ENCODE results near the gene TTC39B. TPM values are rescaled to one million over a fixed set of nuclear protein-coding genes. Genes with fewer than 3 reads are reported as not detected.
A peak's percentile ranks its signal among the peaks of the same experiment; 100 is the strongest.

The TTC39B gene
- total RNA-seq, 1 donor from 2014 or later = 49.2 TPM

DNA sequence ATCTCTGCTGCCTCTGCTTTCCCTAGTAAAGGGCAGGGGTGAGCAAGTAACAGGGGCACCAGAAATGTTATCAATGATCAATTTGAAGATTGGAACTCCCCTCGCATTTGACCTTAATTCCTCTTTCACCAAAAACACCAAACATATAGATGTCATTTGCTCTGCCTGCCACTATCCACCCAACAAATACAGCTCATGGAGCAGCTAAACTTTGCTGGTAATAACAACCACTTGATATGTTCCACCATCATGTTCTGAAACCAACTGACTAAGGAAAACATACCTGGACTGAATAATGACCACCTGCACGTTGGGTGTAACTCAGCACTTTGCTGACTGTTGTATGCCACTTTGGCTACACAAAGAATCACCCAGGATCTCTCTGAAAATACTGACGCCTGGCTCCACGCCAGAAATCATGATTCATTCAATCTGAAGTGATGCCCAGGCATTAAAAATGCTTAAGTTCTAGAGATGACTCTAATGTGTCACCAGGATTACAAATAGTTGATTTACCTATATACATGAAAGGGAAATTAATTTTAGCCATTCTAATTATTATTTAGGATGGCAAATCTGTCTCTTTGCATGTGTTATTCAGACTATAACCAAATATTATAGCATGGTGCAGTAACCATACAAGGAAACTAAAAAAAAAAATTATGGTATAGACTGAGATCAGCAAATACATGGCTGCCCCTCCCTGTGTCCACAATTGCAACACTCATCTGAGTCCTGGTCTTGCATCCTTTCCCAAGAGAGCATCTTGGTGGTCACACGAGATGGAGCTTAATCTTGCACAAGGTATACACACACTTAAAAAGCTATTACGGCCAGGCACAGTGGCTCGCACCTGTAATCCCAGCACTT lies 43.1 kb upstream of the TTC39B start:
- no peaks in the 10 kb centered on the region for H3K36me3 ChIP-seq
- ATAC-seq (no peak), DNase-seq (no peak)
- H3K4me1 ChIP-seq = no peaks in the 10 kb centered on the region
- H3K27me3 ChIP-seq (ENCODE audit: low read depth) = no peaks in the 10 kb centered on the region
- H3K27ac ChIP-seq = no peak overlapping the region
- TF ChIP-seq, protein P1, sequence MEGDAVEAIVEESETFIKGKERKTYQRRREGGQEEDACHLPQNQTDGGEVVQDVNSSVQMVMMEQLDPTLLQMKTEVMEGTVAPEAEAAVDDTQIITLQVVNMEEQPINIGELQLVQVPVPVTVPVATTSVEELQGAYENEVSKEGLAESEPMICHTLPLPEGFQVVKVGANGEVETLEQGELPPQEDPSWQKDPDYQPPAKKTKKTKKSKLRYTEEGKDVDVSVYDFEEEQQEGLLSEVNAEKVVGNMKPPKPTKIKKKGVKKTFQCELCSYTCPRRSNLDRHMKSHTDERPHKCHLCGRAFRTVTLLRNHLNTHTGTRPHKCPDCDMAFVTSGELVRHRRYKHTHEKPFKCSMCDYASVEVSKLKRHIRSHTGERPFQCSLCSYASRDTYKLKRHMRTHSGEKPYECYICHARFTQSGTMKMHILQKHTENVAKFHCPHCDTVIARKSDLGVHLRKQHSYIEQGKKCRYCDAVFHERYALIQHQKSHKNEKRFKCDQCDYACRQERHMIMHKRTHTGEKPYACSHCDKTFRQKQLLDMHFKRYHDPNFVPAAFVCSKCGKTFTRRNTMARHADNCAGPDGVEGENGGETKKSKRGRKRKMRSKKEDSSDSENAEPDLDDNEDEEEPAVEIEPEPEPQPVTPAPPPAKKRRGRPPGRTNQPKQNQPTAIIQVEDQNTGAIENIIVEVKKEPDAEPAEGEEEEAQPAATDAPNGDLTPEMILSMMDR (IDR thresholded peaks at IDR 0.05) = no peak
- no peaks in the 10 kb centered on the region for H3K9me3 ChIP-seq
- H3K4me3 ChIP-seq = no peak overlapping the region
- intact Hi-C loops (cut with DNase I) = no loop called here

DNA sequence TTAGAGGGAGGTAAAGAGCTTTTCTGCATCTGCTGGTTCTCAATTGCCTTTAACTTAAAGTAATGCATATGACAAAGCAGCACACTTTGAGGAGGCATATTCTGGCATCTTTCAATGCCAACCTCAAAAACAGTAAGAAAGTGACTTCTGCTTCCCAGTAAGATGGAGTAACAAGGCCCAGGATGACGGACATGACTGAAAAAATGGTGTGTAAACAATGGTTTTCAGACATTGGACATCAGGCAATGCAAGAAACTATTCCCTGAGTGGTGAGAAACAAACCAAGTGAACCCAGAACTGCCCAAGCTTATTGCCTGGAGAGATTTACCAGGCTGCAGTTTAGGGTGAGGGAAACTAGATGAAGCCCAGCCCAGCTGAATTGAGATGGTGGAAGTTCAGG lies 39.8 kb upstream of the TTC39B start:
- TF ChIP-seq, protein P1 (IDR thresholded peaks at IDR 0.05) = no peak
- no peak overlapping the region for H3K27ac ChIP-seq
- DNase-seq = no peak

DNA sequence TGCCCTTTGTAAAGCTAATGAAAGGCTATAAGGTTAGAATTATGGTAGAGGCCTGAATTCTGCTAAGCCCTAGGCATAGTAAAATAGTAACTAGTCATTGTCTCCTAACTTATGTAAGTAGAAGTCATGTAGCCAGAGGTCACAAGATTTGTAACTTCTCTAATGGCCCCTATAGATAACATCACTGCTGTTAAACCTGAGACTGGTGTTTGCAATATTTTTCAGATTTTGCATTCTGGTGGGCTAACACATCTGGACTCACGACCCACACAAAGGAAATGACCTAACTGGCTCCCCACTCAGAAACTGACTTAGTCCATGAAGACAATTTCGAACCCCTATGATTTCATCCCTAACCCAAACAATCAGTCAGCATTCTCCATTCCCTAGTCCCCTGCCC lies 37.2 kb upstream of the TTC39B start:
- ATAC-seq (no peak), DNase-seq (no peak)
- Histone ChIP-seq H3K27ac (no peak overlapping the region), H3K27me3 (ENCODE audit: low read depth) (no peaks in the 10 kb centered on the region), H3K4me1 (no peaks in the 10 kb centered on the region), H3K9me3 (no peaks in the 10 kb centered on the region), H3K4me3 (no peak overlapping the region), H3K36me3 (no peaks in the 10 kb centered on the region)
- TF ChIP-seq, protein P1 (IDR thresholded peaks at IDR 0.05) = no peak
- intact Hi-C loops (cut with DNase I) = no loop called here

More for the DNA sequence above, 39.8 kb upstream of the TTC39B start:
- H3K4me1 ChIP-seq = no peaks in the 10 kb centered on the region
- no peaks in the 10 kb centered on the region for H3K36me3 ChIP-seq
- H3K9me3 ChIP-seq = no peaks in the 10 kb centered on the region
- no peaks in the 10 kb centered on the region for H3K27me3 ChIP-seq (ENCODE audit: low read depth)
- ATAC-seq = no peak
- intact Hi-C loops (cut with DNase I) = no loop called here
- H3K4me3 ChIP-seq = no peak overlapping the region

DNA sequence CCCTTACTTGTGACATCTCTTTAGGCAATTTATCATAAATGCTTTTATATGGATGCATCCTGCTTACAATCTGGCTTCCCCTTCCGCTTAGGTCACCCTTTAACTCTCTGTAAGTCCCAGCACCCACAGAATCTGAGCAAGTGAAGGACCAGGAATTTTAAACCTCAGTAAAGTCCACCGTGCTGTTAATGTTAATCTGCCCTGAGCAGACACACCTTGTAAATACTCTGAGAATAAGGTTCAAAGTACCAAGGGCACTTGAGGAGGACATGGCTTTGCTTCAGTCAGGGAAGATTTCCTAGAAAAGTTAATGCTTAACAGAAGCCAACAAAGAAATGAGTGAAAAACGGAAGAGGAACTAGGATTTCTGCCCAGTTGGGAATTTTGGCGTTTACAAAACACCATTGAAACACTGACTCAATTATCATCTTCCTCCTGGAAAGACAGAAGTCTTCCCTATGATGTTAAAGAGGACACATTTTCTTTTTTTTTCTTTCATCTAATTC lies 26.4 kb upstream of the TTC39B start:
- peak overlapping the region; percentile 36 for H3K27ac ChIP-seq

DNA sequence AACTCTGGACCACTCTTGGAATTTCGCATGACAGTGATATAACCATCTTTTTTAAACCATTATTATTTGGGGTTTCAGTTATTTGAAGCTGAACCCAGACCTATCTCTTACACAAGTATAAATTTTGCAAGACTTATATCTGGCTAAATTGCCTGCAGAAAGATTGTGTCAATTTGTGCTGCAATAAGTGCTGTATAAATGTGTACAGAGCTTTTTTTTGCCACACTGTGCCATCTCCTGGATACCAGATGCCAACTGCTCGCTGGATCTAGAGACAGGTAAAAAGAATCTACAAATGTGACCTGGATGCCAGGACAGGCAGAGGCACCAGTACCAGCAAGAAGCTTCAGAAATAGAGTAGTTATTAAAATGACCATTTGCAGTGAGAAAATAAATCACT lies 25.9 kb upstream of the TTC39B start:
- no peaks in the 10 kb centered on the region for H3K9me3 ChIP-seq
- no peaks in the 10 kb centered on the region for H3K36me3 ChIP-seq
- ATAC-seq (no peak), DNase-seq (no peak)
- intact Hi-C loops (cut with DNase I) = no loop called here
- H3K27ac ChIP-seq = peak overlapping the region; percentile 36
- H3K27me3 ChIP-seq (ENCODE audit: low read depth) = no peaks in the 10 kb centered on the region
- TF ChIP-seq, protein P1 (IDR thresholded peaks at IDR 0.05) = no peak
- H3K4me3 ChIP-seq = no peak overlapping the region
- H3K4me1 ChIP-seq = peaks cover 14% of the 10 kb centered on the region

More for the DNA sequence above, 26.4 kb upstream of the TTC39B start:
- H3K4me1 ChIP-seq = peaks cover 14% of the 10 kb centered on the region
- TF ChIP-seq, protein P1 (IDR thresholded peaks at IDR 0.05) = no peak
- intact Hi-C loops (cut with DNase I) = no loop called here
- ATAC-seq = peak in 1 of 2 donors; percentile 44
- H3K4me3 ChIP-seq = no peak overlapping the region
- H3K9me3 ChIP-seq = no peaks in the 10 kb centered on the region
- H3K27me3 ChIP-seq (ENCODE audit: low read depth) = no peaks in the 10 kb centered on the region
- DNase-seq = no peak
- H3K36me3 ChIP-seq = no peaks in the 10 kb centered on the region
